Stimulated activated memory B cell treated with anti-CD40 and anti-IgM and Interleukin-4, amounts not matched to agents 10 μg/mL and 1 μg/mL and 100 μg/mL, for 72 hours (primary cell): Measurements from ENCODE around the gene RXRB.
A peak's percentile ranks its signal among the peaks of the same experiment; 100 is the strongest.
"Not testable (repeated sequence)": the region's sequence is repeated elsewhere in the genome, so short reads cannot be mapped to it uniquely, and the experiment has no call there.

Experiments
- ATAC-seq: fragments of 150-1000 bp; cut with Tn5 transposase; 2 replicates; pipeline ENCODE4 v1.10.0; 2021
- H3K27ac Mint-ChIP-seq: one replicate; pipeline ENCODE4 v1.8.0; 2022; ENCODE audit warnings: mild to moderate bottlenecking, mixed read lengths
- H3K27me3 Mint-ChIP-seq: one replicate; pipeline ENCODE4 v1.8.0; 2022; ENCODE audit warnings: mixed read lengths
- H3K36me3 Mint-ChIP-seq: one replicate; pipeline ENCODE4 v1.8.0; 2022; ENCODE audit warnings: mixed read lengths
- H3K4me1 Mint-ChIP-seq: one replicate; pipeline ENCODE4 v1.8.0; 2022; ENCODE audit warnings: mixed read lengths
- H3K4me3 Mint-ChIP-seq: one replicate; pipeline ENCODE4 v1.8.0; 2022; ENCODE audit warnings: mild to moderate bottlenecking, moderate library complexity, mixed read lengths
- H3K9me3 Mint-ChIP-seq: one replicate; pipeline ENCODE4 v1.8.0; 2022; ENCODE audit warnings: mixed read lengths

The RXRB gene

DNA sequence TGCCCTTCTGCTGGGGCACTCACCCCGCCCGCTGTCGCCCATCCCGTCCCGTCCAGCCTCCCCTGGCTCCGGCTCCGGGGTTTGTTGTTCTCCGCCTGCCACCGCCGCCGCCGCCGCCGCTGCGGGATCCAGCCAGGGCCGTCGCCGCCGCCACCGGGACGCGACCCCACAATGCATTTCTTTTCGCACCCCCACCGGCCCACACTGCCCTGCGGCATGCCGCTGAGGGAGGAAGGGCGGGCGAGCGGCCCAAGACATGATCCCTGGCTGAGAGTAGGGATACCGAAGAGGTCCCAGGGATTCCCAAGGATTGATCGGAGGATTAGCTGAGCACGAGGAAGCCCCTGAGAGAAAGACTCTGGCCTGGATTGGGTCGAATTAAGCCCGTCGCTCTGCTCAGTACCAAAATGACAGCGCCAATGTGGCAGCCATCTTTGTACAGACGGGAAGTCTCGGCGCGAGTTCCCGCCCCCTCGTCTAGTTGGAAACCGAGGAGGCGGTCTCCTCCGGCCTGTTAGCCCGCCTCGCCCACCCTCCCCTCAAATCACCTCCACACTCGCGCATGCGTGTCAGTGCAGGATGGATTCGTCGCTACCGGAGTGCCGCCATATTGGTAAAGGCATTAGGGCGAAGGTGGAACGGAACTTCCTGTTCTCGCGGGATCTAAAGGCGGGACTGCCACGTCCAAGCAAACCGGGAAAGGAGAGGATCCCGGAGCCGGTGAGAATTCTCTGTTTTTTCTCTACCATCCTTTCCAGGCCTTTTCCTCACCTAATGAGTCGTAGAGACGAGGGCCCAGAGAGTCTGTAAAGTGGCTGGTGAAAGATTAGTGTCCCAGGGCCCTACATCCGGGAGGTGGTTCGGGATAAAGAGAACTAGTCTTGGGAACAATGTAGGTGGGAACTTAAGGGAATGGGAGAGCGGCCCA lies at the start of gene RXRB, which contains the start of gene SLC39A7:
Gene RXRB (minus strand): TSS at position 447 of the 928 bp plus-strand sequence. CDS start 189 bp downstream, at position 258.
Gene SLC39A7 (plus strand): TSS at position 649 of the 928 bp plus-strand sequence. CDS start 379 bp downstream, outside the sequence.
- H3K27me3 Mint-ChIP-seq = no peaks in the 10 kb centered on the region
- peak within 1 kb of the TSS; percentile 95 for H3K27ac Mint-ChIP-seq
- peak within 1 kb of the TSS; percentile 92 for H3K4me3 Mint-ChIP-seq
- ATAC-seq = peak; percentile 87
- peaks cover 81% of the 10 kb centered on the region for H3K4me1 Mint-ChIP-seq
- peaks cover 44% of the 10 kb centered on the region for H3K36me3 Mint-ChIP-seq
- H3K9me3 Mint-ChIP-seq = no peaks in the 10 kb centered on the region

DNA sequence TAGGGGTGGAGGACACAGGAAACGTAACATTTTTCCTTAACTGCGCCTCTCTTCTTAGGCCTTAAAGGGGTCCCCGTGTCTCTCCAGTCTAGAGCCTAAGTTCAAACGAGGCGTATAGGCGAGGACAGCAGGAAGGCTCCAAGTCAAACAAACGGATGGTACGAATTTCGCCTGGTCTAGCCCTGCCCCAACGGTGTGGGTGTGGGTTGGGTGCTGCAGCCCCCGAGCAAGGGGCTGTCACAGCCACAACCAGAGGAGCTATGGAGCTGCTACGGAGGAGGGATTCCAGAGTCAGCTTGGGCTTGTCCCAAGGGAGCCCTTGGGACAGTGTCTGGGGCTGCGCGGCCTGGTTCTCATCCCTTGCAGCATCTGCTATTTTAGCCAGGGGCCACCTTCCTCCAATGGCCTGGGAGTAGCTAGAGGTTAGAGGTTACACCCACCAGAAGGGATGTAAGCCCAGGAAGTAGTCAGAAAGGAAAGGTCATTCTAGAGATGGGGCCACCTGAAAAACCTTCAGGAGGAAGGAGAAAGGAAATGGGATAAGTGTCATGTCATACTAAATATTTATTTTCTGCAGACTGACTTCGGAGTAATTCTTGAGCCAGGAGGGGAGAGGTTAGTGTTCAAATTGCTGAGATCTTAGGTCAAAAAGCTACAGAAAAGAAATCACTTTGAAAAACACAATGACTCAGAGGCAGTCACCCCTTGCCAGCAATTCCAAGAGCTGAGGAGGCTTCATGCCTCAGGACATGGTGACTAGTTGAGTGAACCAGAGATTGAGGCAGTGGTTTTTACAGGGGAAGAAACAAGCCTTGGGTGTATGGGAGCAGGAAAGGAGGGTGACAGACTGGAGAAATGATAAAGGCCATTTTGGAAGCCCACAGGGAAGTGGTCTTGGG lies 49.5 kb upstream of the RXRB start:
- Mint-ChIP-seq H3K4me3 (peak overlapping the region; percentile 82), H3K27me3 (no peaks in the 10 kb centered on the region), H3K9me3 (no peaks in the 10 kb centered on the region), H3K4me1 (peaks cover 40% of the 10 kb centered on the region), H3K27ac (peak overlapping the region; percentile 91), H3K36me3 (peaks cover 32% of the 10 kb centered on the region)
- no peak for ATAC-seq

- no peaks in the 10 kb centered on the region for H3K27me3 Mint-ChIP-seq
- peaks cover 32% of the 10 kb centered on the region for H3K36me3 Mint-ChIP-seq
- peak overlapping the region; percentile 82 for H3K4me3 Mint-ChIP-seq
- peak; percentile 96 for ATAC-seq
- H3K9me3 Mint-ChIP-seq = no peaks in the 10 kb centered on the region
- H3K27ac Mint-ChIP-seq = peak overlapping the region; percentile 91
- peaks cover 40% of the 10 kb centered on the region for H3K4me1 Mint-ChIP-seq
Measured at GRCh38 chr6:33248932-33249731, 48.7 kb upstream of the RXRB start.

DNA sequence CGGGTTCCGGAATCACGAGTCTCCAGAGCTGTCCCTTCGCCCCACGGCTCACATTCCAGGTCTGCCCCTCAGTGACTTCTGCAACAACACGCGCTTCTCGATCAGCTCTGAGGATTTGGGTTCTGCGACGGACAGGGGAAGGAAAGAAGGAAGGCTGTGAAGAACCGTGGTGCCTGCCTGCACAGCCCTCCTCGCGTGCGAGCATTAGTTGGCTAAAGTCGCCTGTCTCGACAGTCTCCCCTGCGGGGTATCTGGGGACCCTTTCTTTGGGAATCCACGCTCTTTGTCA lies 48.1 kb upstream of the RXRB start:
- peak overlapping the region; percentile 91 for H3K27ac Mint-ChIP-seq
- H3K4me3 Mint-ChIP-seq = peak overlapping the region; percentile 82
- peaks cover 40% of the 10 kb centered on the region for H3K4me1 Mint-ChIP-seq
- peaks cover 32% of the 10 kb centered on the region for H3K36me3 Mint-ChIP-seq
- peak; percentile 38 for ATAC-seq
- H3K9me3 Mint-ChIP-seq = no peaks in the 10 kb centered on the region
- H3K27me3 Mint-ChIP-seq = no peaks in the 10 kb centered on the region

DNA sequence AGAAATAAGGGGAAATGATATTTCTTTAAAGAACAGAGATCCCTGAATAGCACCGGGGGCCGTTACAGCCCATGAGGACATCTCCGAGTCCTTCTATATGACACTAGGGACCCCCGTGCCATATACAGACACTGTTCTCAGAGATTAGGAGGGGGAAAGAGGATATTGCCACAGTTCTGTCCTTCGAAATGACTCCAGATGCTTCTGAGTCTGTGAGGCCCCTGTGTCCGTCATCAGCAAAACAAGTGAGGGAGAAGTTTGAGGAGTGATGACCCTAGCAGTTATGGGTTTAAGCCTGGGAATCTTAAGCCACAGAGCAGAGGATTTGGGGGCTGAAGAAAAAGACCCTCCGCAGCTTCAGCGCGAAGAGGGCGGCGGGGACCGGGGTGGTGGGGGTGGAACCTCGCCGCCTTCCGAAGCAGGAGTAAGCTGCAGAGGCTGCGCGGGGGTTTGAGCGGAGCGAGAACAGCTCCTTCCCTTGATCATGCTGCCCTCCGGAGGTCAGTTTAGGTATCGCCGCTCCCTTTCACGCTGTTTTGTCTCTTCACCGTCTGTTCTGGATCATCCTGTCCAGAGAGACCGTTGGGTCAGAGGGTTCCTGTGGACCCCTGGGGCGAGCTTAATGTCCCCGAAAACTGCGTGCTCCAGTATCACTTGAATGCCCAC lies 47.6 kb upstream of the RXRB start:
- peak overlapping the region; percentile 82 for H3K4me3 Mint-ChIP-seq
- H3K27me3 Mint-ChIP-seq = no peaks in the 10 kb centered on the region
- no peaks in the 10 kb centered on the region for H3K9me3 Mint-ChIP-seq
- ATAC-seq = peak; percentile 74
- H3K36me3 Mint-ChIP-seq = peaks cover 31% of the 10 kb centered on the region
- peak overlapping the region; percentile 91 for H3K27ac Mint-ChIP-seq
- peaks cover 40% of the 10 kb centered on the region for H3K4me1 Mint-ChIP-seq

DNA sequence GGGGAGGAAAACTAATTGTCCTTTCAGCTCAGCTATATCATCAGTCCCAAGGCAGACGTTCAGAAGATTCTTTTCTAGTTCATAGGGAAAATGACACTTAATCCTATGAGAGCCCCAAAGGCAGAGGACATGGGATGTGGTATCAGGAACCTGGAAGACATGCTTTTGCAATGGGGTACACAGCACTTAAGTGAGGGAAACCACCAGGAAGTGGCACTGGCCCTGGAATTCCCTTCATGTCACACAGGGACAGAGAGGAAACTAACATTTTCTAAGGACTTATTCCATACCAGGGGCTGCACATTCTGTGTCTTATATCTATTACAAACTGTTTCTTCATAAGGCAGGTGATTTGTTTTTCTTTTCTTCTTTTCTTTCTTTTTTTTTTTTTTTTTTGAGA lies 43.0 kb upstream of the RXRB start:
- Mint-ChIP-seq H3K27me3 (peaks cover 24% of the 10 kb centered on the region), H3K36me3 (no peaks in the 10 kb centered on the region), H3K27ac (no peak overlapping the region), H3K9me3 (no peaks in the 10 kb centered on the region), H3K4me3 (no peak overlapping the region), H3K4me1 (peaks cover 12% of the 10 kb centered on the region)
- ATAC-seq = no peak

DNA sequence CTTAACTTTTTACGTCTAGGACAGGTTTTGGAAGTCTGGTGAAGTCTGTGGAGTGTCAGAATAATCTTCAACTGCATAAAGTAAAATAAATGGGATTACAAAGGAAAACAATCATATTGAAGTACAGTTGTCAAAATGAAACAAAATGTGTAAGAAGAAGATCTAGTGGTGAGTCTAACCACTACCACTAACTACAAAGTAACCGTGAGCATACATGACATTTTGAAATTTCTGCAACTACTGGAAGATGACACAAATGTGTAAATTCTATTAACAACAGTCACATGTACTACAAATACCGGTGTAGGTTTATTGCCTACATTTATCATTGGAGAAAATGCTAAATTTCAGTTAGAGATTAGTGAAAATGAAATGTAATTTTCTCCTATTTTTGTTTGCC lies 41.5 kb upstream of the RXRB start:
- H3K27me3 Mint-ChIP-seq = peaks cover 27% of the 10 kb centered on the region
- H3K9me3 Mint-ChIP-seq = no peaks in the 10 kb centered on the region
- H3K4me3 Mint-ChIP-seq = no peak overlapping the region
- peaks cover 4% of the 10 kb centered on the region for H3K4me1 Mint-ChIP-seq
- H3K27ac Mint-ChIP-seq = no peak overlapping the region
- H3K36me3 Mint-ChIP-seq = no peaks in the 10 kb centered on the region
- no peak for ATAC-seq

DNA sequence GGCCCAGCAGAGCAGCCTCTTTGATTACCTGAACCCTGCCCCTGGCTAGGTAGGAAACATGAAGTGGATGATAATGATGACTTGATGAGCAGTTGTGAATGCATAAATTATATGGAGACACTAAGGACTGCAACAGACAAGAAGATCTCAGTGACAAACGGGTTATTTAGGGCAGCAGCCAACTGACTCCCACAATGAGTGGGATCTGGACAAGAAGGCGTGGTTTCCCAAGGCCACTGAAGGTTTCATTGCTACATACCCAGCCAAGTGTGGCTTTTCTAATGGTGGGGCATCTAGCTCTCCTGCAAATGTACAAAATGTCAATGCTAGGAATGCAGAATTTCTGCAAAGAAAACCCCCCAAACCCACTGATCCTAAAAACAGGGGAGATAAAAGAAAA lies 37.3 kb upstream of the RXRB start:
- H3K36me3 Mint-ChIP-seq = no peaks in the 10 kb centered on the region
- H3K4me3 Mint-ChIP-seq = no peak overlapping the region
- H3K9me3 Mint-ChIP-seq = no peaks in the 10 kb centered on the region
- H3K27me3 Mint-ChIP-seq = peaks cover 61% of the 10 kb centered on the region
- no peak for ATAC-seq
- no peak overlapping the region for H3K27ac Mint-ChIP-seq
- H3K4me1 Mint-ChIP-seq = peaks cover 4% of the 10 kb centered on the region

DNA sequence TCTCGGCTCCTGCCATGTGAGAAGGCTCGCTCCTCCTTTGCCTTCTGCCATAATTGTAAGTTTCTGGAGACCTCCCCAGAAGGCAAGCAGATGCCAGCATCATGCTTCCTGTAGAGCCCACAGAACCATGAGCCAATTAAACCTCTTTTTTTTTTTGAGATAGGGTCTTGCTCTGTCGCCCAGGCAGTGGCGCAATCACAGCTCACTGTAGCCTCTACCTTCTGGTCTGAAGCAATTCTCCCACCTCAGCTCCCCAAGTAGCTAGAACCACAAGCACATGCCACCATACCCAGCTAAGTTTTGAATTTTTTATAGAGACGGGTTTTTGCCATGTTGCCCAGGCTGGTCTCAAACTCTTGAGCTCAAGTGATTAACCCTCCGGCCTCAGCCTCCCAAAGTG lies 36.4 kb upstream of the RXRB start:
- ATAC-seq = no peak
- Mint-ChIP-seq H3K27me3 (peaks cover 61% of the 10 kb centered on the region), H3K4me3 (no peak overlapping the region), H3K9me3 (no peaks in the 10 kb centered on the region), H3K4me1 (peaks cover 4% of the 10 kb centered on the region), H3K36me3 (no peaks in the 10 kb centered on the region), H3K27ac (no peak overlapping the region)

- no peak overlapping the region for H3K4me3 Mint-ChIP-seq
- peaks cover 66% of the 10 kb centered on the region for H3K27me3 Mint-ChIP-seq
- no peak overlapping the region for H3K27ac Mint-ChIP-seq
- no peaks in the 10 kb centered on the region for H3K36me3 Mint-ChIP-seq
- H3K9me3 Mint-ChIP-seq = no peaks in the 10 kb centered on the region
- H3K4me1 Mint-ChIP-seq = no peaks in the 10 kb centered on the region
- no peak for ATAC-seq
Measured at GRCh38 chr6:33236328-33236727, 35.9 kb upstream of the RXRB start.

DNA sequence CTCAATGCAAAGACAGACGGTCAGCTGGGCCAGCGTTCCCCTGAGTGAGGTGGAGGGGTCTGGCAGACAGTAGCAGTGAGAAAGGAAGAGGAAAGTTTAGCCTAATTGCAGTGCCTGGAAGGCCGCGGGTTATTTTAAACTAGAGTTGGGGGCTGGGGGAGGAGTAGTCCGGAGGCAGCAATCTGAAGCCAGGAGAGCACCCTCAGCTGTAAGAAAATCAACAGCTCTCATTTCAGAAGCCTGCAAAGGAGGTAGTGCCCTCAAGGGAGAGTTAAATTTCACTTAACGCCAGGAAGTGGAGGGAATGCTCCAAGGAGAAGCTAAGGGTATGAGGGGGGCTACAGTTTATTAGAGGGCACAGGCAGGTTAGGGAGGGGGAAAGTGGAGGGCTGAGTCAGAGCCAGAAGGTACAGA lies 34.8 kb upstream of the RXRB start:
- Mint-ChIP-seq H3K27me3 (peaks cover 67% of the 10 kb centered on the region), H3K9me3 (no peaks in the 10 kb centered on the region), H3K36me3 (no peaks in the 10 kb centered on the region), H3K4me3 (no peak overlapping the region), H3K4me1 (no peaks in the 10 kb centered on the region), H3K27ac (no peak overlapping the region)
- no peak for ATAC-seq

DNA sequence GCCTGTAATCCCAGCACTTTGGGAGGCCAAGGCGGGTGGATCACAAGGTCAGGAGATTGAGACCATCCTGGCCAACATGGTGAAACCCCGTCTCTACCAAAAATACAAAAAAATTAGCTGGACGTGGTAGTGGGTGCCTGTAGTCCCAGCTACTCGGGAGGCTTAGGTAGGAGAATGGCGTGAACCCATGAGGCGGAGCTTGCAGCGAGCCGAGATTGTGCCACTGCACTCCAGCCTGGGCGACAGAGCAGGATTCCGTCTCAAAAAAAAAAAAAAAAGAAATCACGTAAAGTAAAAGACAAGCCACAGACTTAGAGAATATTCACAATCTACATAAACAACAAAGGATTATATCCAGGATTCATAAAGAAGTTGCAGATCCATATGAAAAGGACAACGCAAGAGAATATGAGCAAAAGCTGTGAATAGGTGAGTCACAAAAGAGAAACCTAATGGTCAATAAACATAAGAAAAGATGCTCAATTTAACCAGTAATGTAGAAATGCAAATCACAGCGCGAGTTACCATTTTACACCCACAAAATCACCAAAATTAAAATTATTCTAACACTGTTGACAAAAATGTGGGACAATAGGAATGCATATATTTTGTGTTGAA lies 26.1 kb upstream of the RXRB start:
- H3K4me3 Mint-ChIP-seq, H3K36me3 Mint-ChIP-seq, ATAC-seq, H3K4me1 Mint-ChIP-seq, H3K27ac Mint-ChIP-seq, H3K9me3 Mint-ChIP-seq: not testable (repeated sequence)
- peaks cover 27% of the 10 kb centered on the region for H3K27me3 Mint-ChIP-seq

DNA sequence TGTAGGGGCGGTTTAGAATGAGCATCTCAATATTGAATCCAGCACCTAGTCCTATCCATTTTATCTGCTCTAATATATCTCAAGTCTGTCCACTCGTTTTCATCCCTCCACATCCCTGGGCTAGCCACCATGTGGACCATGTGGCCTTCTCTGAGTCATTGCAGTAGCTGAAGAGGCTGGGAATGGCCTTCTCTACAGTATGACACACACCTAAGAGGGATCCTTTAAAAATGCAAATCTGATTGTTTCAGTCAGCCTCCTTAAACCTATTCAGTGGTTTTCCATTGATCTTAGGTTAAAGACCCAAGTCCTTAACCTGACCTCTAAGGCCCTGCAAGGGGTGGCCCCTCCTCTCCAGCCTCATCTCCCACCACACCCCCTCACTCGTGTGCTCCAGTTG lies 17.2 kb upstream of the RXRB start:
- peaks cover 5% of the 10 kb centered on the region for H3K36me3 Mint-ChIP-seq
- peaks cover 77% of the 10 kb centered on the region for H3K27me3 Mint-ChIP-seq
- no peak overlapping the region for H3K27ac Mint-ChIP-seq
- peaks cover 23% of the 10 kb centered on the region for H3K4me1 Mint-ChIP-seq
- no peak overlapping the region for H3K4me3 Mint-ChIP-seq
- no peaks in the 10 kb centered on the region for H3K9me3 Mint-ChIP-seq
- ATAC-seq = no peak

DNA sequence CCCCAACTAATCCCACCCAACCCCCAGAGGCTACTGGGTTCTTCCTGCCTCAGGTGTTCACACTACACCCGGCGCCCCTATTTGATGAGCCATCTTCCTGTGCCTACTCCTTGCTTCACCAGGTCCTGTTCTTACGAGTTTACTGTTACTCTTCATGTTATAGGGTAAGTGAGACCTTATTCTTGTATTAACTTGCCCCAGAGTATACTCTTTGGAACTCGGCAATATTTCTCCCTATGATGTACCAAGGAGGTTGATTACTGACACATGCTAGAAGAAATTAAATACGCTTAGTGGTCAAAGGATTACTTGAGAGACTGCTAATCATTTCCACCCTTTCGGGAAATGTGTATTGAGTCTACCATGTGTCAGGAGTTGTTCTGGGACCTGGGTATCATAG lies 16.8 kb upstream of the RXRB start:
- H3K27me3 Mint-ChIP-seq = peaks cover 77% of the 10 kb centered on the region
- peaks cover 9% of the 10 kb centered on the region for H3K36me3 Mint-ChIP-seq

More for the DNA sequence above, 16.8 kb upstream of the RXRB start:
- H3K9me3 Mint-ChIP-seq = no peaks in the 10 kb centered on the region
- H3K27ac Mint-ChIP-seq = no peak overlapping the region
- H3K4me3 Mint-ChIP-seq = no peak overlapping the region
- ATAC-seq = no peak
- H3K4me1 Mint-ChIP-seq = peaks cover 27% of the 10 kb centered on the region
